ENCODE results near the gene CACYBP. TPM values are rescaled to one million over a fixed set of nuclear protein-coding genes. Genes with fewer than 3 reads are reported as not detected.

The CACYBP gene
- total RNA-seq, 2 donors from 2014 or later: 170 to 182 TPM

- Histone ChIP-seq H3K4me1 (ENCODE audit: control insufficient read depth, insufficient read depth, low read length) (no peaks in the 10 kb centered on the region), H3K9me3 (ENCODE audit: control insufficient read depth, low read length) (no peaks in the 10 kb centered on the region), H3K27ac (ENCODE audit: low read depth, low read length) (no peak overlapping the region), H3K4me3 (ENCODE audit: low read length) (no peak overlapping the region), H3K9ac (ENCODE audit: extremely low read depth, low read length, poor library complexity, severe bottlenecking) (no peak overlapping the region), H3K36me3 (ENCODE audit: control insufficient read depth, insufficient read depth, low read length) (peaks cover 5% of the 10 kb centered on the region), H3K27me3 (ENCODE audit: control insufficient read depth, insufficient read depth, low read length, poor library complexity, severe bottlenecking) (no peaks in the 10 kb centered on the region)
- no peak for TF ChIP-seq CTCF (conservative IDR thresholded peaks at IDR 0.05)
- 89 to 95% methylated on average over 3 of the region's 3 CpGs for WGBS, 2 experiments (ENCODE audit: insufficient coverage in 1 of 2, insufficient read length in 1 of 2)
- Mint-ChIP-seq H3K9me3 (no peaks in the 10 kb centered on the region), H3K27me3 (ENCODE audit: insufficient read depth) (no peaks in the 10 kb centered on the region), H3K36me3 (ENCODE audit: low read depth) (peaks cover 1% of the 10 kb centered on the region), H3K4me3 (no peak overlapping the region), H3K27ac (no peak overlapping the region), H3K4me1 (peaks cover 13% of the 10 kb centered on the region)
- DNase-seq: no peak
Measured at GRCh38 chr1:174995121-174995520, 4.6 kb upstream of the CACYBP start.

DNA sequence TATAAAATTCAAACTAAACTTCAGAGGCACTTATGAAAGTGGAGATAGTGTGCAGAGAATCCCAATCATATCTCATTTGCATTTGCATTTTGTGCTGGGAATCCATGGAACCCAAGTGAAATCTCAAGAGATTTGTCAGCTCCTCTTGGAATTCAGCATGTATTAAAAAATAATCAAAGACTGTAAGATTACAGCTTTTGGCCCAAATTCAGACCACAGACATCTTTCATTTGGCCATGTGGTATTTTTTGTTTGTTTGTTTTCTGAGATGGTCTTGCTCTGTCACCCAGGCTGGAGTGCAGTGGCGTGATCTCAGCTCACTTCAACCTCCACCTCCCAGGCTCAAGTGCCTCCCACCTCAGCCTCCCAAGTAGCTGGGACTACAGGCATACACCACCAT is 3.8 kb upstream of the CACYBP start:
- Histone ChIP-seq H3K4me3 (ENCODE audit: low read length) (no peak overlapping the region), H3K9me3 (ENCODE audit: control insufficient read depth, low read length) (no peaks in the 10 kb centered on the region), H3K27ac (ENCODE audit: low read depth, low read length) (no peak overlapping the region), H3K36me3 (ENCODE audit: control insufficient read depth, insufficient read depth, low read length) (peaks cover 5% of the 10 kb centered on the region), H3K4me1 (ENCODE audit: control insufficient read depth, insufficient read depth, low read length) (no peaks in the 10 kb centered on the region), H3K27me3 (ENCODE audit: control insufficient read depth, insufficient read depth, low read length, poor library complexity, severe bottlenecking) (no peaks in the 10 kb centered on the region), H3K9ac (ENCODE audit: extremely low read depth, low read length, poor library complexity, severe bottlenecking) (no peak overlapping the region)
- H3K27me3 Mint-ChIP-seq (ENCODE audit: insufficient read depth): no peaks in the 10 kb centered on the region
- no peak for DNase-seq
- WGBS, 2 experiments (ENCODE audit: insufficient coverage in 1 of 2, insufficient read length in 1 of 2): 96% methylated on average over 1 of the region's 1 CpG; no CpG with 5 or more reads in 1 of the 2 experiments
- H3K4me1 Mint-ChIP-seq: peaks cover 15% of the 10 kb centered on the region
- no peak for TF ChIP-seq CTCF (conservative IDR thresholded peaks at IDR 0.05)
- no peak overlapping the region for H3K27ac Mint-ChIP-seq
- no peaks in the 10 kb centered on the region for H3K9me3 Mint-ChIP-seq
- H3K4me3 Mint-ChIP-seq: no peak overlapping the region
- H3K36me3 Mint-ChIP-seq (ENCODE audit: low read depth): no peaks in the 10 kb centered on the region

- Histone ChIP-seq H3K27me3 (ENCODE audit: control insufficient read depth, insufficient read depth, low read length, poor library complexity, severe bottlenecking) (no peaks in the 10 kb centered on the region), H3K27ac (ENCODE audit: low read depth, low read length) (no peak overlapping the region), H3K36me3 (ENCODE audit: control insufficient read depth, insufficient read depth, low read length) (peaks cover 5% of the 10 kb centered on the region), H3K9ac (ENCODE audit: extremely low read depth, low read length, poor library complexity, severe bottlenecking) (no peak overlapping the region), H3K4me3 (ENCODE audit: low read length) (no peak overlapping the region), H3K9me3 (ENCODE audit: control insufficient read depth, low read length) (no peaks in the 10 kb centered on the region), H3K4me1 (ENCODE audit: control insufficient read depth, insufficient read depth, low read length) (no peaks in the 10 kb centered on the region)
- no peak for DNase-seq
- TF ChIP-seq CTCF (conservative IDR thresholded peaks at IDR 0.05): no peak
- Mint-ChIP-seq H3K27me3 (ENCODE audit: insufficient read depth) (no peaks in the 10 kb centered on the region), H3K4me1 (peaks cover 20% of the 10 kb centered on the region), H3K4me3 (no peak overlapping the region), H3K9me3 (no peaks in the 10 kb centered on the region), H3K27ac (no peak overlapping the region), H3K36me3 (ENCODE audit: low read depth) (no peaks in the 10 kb centered on the region)
- 95% methylated on average over 1 of the region's 1 CpG; no CpG with 5 or more reads in 1 of the 2 experiments for WGBS, 2 experiments (ENCODE audit: insufficient coverage in 1 of 2, insufficient read length in 1 of 2)
Measured at GRCh38 chr1:174996476-174996875, 3.3 kb upstream of the CACYBP start.
